Stimulated activated CD4-positive, alpha-beta T cell treated with anti-CD3 and anti-CD28 coated beads, Interleukin-2, amount 100 ng/mL, for 48 hours (primary cell): Measurements from ENCODE around the gene CPNE1.

Experiments used
- DNase-seq, 2 donors: peaks; one replicate each; pipeline ENCODE4 v3.0.0-alpha.2; 2020

The CPNE1 gene

GRCh38 chr20:35652641-35653429 is 11.9 kb downstream of the CPNE1 start:
- no peak for DNase-seq

- no peak for DNase-seq
These were observed 12.7 kb downstream of the CPNE1 start for GRCh38 chr20:35651958-35652357.

GRCh38 chr20:35650632-35651031 is 14.1 kb downstream of the CPNE1 start:
- DNase-seq = no peak

- no peak for DNase-seq
These were observed 15.9 kb downstream of the CPNE1 start for GRCh38 chr20:35648836-35649235.

GRCh38 chr20:35644806-35645205 is 19.9 kb downstream of the CPNE1 start:
- no peak for DNase-seq

- no peak for DNase-seq
These were observed 21.7 kb downstream of the CPNE1 start for GRCh38 chr20:35643045-35643444.

GRCh38 chr20:35641743-35642142 is 23.0 kb downstream of the CPNE1 start:
- DNase-seq = no peak

GRCh38 chr20:35640724-35641123 is 24.0 kb downstream of the CPNE1 start:
- no peak for DNase-seq

GRCh38 chr20:35638751-35639150 is 25.9 kb downstream of the CPNE1 start:
- DNase-seq = no peak

GRCh38 chr20:35637276-35637675 is 27.4 kb downstream of the CPNE1 start:
- no peak for DNase-seq

GRCh38 chr20:35636095-35636494 is 28.6 kb downstream of the CPNE1 start:
- no peak for DNase-seq

GRCh38 chr20:35635652-35636051 is 29.0 kb downstream of the CPNE1 start:
- DNase-seq = no peak

GRCh38 chr20:35632539-35633115 is 32.1 kb downstream of the CPNE1 start:
- DNase-seq = no peak

- DNase-seq = no peak
These were observed 34.1 kb downstream of the CPNE1 start for GRCh38 chr20:35630636-35631035.

- DNase-seq = no peak
These were observed 35.1 kb downstream of the CPNE1 start for GRCh38 chr20:35629427-35630145.

GRCh38 chr20:35627121-35627520 is 37.6 kb downstream of the CPNE1 start:
- DNase-seq = no peak

GRCh38 chr20:35626386-35627001 is 38.2 kb downstream of the CPNE1 start:
- DNase-seq = no peak

GRCh38 chr20:35625584-35626385 is 38.9 kb downstream of the CPNE1 start:
- no peak for DNase-seq

GRCh38 chr20:35621560-35621946 is 43.1 kb downstream of the CPNE1 start:
- DNase-seq = no peak

- no peak for DNase-seq
These were observed 43.7 kb downstream of the CPNE1 start for GRCh38 chr20:35620818-35621559.

GRCh38 chr20:35619196-35620095 is 45.3 kb downstream of the CPNE1 start:
- DNase-seq = peak; percentile 73 to 76
